ENCODE measurements around the gene FIZ1.

The FIZ1 gene

GRCh38 chr19:55550321-55550650, 49.0 kb downstream of the FIZ1 start:
- no peak for TF ChIP-seq RARB (CRISPR knock-in tag; IDR thresholded peaks at IDR 0.05)
- no peak for TF ChIP-seq ZNF8 (CRISPR knock-in tag; IDR thresholded peaks at IDR 0.05)
- TF ChIP-seq, protein P1, sequence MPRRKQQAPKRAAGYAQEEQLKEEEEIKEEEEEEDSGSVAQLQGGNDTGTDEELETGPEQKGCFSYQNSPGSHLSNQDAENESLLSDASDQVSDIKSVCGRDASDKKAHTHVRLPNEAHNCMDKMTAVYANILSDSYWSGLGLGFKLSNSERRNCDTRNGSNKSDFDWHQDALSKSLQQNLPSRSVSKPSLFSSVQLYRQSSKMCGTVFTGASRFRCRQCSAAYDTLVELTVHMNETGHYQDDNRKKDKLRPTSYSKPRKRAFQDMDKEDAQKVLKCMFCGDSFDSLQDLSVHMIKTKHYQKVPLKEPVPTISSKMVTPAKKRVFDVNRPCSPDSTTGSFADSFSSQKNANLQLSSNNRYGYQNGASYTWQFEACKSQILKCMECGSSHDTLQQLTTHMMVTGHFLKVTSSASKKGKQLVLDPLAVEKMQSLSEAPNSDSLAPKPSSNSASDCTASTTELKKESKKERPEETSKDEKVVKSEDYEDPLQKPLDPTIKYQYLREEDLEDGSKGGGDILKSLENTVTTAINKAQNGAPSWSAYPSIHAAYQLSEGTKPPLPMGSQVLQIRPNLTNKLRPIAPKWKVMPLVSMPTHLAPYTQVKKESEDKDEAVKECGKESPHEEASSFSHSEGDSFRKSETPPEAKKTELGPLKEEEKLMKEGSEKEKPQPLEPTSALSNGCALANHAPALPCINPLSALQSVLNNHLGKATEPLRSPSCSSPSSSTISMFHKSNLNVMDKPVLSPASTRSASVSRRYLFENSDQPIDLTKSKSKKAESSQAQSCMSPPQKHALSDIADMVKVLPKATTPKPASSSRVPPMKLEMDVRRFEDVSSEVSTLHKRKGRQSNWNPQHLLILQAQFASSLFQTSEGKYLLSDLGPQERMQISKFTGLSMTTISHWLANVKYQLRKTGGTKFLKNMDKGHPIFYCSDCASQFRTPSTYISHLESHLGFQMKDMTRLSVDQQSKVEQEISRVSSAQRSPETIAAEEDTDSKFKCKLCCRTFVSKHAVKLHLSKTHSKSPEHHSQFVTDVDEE (CRISPR knock-in tag; IDR thresholded peaks at IDR 0.05) = no peak
- TF ChIP-seq POU6F1 (CRISPR knock-in tag; IDR thresholded peaks at IDR 0.05; ENCODE audit: borderline replicate concordance, low read depth) = no peak
- ATAC-seq = no peak

GRCh38 chr19:55549500-55550320, 49.6 kb downstream of the FIZ1 start:
- peak; percentile 76 for ATAC-seq
- TF ChIP-seq PPARA (CRISPR knock-in tag; IDR thresholded peaks at IDR 0.05; ENCODE audit: borderline replicate concordance) = no peak
- TF ChIP-seq ARNTL (CRISPR knock-in tag; IDR thresholded peaks at IDR 0.05; ENCODE audit: borderline replicate concordance, low read depth) = no peak
- TF ChIP-seq BACH2 (CRISPR knock-in tag; IDR thresholded peaks at IDR 0.05; ENCODE audit: borderline replicate concordance) = no peak
- TF ChIP-seq TOX (CRISPR knock-in tag; IDR thresholded peaks at IDR 0.05; ENCODE audit: borderline replicate concordance) = no peak
- peak; percentile 47 for TF ChIP-seq ISL1 (CRISPR knock-in tag; IDR thresholded peaks at IDR 0.05)
- no peak for TF ChIP-seq POU6F1 (CRISPR knock-in tag; IDR thresholded peaks at IDR 0.05; ENCODE audit: borderline replicate concordance, low read depth)
- no peak for TF ChIP-seq ZFP30 (CRISPR knock-in tag; IDR thresholded peaks at IDR 0.05)

GRCh38 chr19:55546822-55547614, 52.3 kb downstream of the FIZ1 start:
- TF ChIP-seq PPARA (CRISPR knock-in tag; IDR thresholded peaks at IDR 0.05; ENCODE audit: borderline replicate concordance) (no peak), GLIS3 (CRISPR knock-in tag; IDR thresholded peaks at IDR 0.05) (no peak), PATZ1 (CRISPR knock-in tag; IDR thresholded peaks at IDR 0.05; ENCODE audit: borderline replicate concordance) (no peak), ZNF565 (CRISPR knock-in tag; conservative IDR thresholded peaks at IDR 0.05; ENCODE audit: low read depth) (no peak), ISL1 (CRISPR knock-in tag; IDR thresholded peaks at IDR 0.05) (no peak), ZFP3 (CRISPR knock-in tag; IDR thresholded peaks at IDR 0.05) (no peak), ZFP30 (CRISPR knock-in tag; IDR thresholded peaks at IDR 0.05) (no peak), ZNF8 (CRISPR knock-in tag; IDR thresholded peaks at IDR 0.05) (no peak), SNAI2 (CRISPR knock-in tag; IDR thresholded peaks at IDR 0.05) (no peak), ARNTL (CRISPR knock-in tag; IDR thresholded peaks at IDR 0.05; ENCODE audit: borderline replicate concordance, low read depth) (no peak), TCF4 (CRISPR knock-in tag; IDR thresholded peaks at IDR 0.05; ENCODE audit: borderline replicate concordance) (no peak)
- TF ChIP-seq, protein P2, sequence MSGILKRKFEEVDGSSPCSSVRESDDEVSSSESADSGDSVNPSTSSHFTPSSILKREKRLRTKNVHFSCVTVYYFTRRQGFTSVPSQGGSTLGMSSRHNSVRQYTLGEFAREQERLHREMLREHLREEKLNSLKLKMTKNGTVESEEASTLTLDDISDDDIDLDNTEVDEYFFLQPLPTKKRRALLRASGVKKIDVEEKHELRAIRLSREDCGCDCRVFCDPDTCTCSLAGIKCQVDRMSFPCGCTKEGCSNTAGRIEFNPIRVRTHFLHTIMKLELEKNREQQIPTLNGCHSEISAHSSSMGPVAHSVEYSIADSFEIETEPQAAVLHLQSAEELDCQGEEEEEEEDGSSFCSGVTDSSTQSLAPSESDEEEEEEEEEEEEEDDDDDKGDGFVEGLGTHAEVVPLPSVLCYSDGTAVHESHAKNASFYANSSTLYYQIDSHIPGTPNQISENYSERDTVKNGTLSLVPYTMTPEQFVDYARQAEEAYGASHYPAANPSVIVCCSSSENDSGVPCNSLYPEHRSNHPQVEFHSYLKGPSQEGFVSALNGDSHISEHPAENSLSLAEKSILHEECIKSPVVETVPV (CRISPR knock-in tag; IDR thresholded peaks at IDR 0.05) = no peak
- peak; percentile 70 for ATAC-seq

Measured in SK-N-SH treated with all-trans-retinoic acid at 6 μM for 48 hours (cell line).